Astrocyte (in vitro differentiated cells and primary cell): ENCODE data around the gene MCM8.

Experiments
- EZH2 ChIP-seq: IDR thresholded peaks from 2 replicates; pipeline ENCODE4 v1.6.1; 2012; ENCODE audit warnings: mild to moderate bottlenecking, low read length, inconsistent platforms; ENCODE audit not compliant: insufficient read depth
- TF ChIP-seq, protein P1 (sequence below): IDR thresholded peaks from 2 replicates; pipeline ENCODE4 v1.5.1; 2011; ENCODE audit warnings: low read depth, mild to moderate bottlenecking, inconsistent platforms, low read length, moderate library complexity; ENCODE audit not compliant: insufficient read depth

- TF ChIP-seq, protein P1, sequence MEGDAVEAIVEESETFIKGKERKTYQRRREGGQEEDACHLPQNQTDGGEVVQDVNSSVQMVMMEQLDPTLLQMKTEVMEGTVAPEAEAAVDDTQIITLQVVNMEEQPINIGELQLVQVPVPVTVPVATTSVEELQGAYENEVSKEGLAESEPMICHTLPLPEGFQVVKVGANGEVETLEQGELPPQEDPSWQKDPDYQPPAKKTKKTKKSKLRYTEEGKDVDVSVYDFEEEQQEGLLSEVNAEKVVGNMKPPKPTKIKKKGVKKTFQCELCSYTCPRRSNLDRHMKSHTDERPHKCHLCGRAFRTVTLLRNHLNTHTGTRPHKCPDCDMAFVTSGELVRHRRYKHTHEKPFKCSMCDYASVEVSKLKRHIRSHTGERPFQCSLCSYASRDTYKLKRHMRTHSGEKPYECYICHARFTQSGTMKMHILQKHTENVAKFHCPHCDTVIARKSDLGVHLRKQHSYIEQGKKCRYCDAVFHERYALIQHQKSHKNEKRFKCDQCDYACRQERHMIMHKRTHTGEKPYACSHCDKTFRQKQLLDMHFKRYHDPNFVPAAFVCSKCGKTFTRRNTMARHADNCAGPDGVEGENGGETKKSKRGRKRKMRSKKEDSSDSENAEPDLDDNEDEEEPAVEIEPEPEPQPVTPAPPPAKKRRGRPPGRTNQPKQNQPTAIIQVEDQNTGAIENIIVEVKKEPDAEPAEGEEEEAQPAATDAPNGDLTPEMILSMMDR, result no peak
- no peak for TF ChIP-seq EZH2
Measured at GRCh38 chr20:6041808-6042265, 91.4 kb downstream of the MCM8 start.
